Measurements from ENCODE around the gene ARSI.

DNA sequence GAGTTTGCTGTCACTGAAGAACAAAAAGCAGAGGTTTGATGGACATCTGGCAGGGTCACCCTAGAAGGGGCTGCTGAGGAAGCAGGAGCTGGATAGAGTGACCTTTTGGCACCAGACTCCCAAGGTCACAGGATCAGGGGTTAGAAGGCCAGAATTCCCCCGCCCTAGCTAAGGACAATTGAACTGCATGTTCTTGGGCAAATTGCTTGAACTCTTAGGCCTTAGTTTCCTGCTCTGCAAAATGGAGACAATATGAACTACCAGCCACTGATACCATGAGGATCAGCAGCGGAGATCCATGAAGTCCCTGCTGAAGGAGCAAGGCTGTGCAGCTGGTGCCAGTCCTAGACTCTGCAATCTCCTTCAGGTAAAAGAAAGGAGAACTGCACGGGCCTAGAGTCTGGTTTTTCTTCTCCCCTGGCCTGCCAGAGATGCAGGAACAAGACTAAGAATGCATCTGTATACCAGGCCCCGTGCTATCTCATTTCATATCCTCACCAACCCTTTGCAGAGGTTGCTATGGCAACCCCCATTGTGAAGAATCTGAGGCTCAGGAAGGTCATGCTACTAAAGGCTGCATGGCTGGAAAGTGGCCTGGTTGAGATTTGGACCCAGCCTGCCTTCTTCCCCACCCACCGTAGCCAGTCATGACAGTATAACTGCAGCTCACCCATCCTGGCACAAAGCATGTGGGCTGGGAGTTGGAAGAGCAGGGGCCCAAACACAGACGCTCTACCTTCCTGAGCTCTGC, 46.9 kb downstream of the ARSI start:
- no peak for TF ChIP-seq ZNF747 (CRISPR knock-in tag; IDR thresholded peaks at IDR 0.05; ENCODE audit: borderline replicate concordance)
- TF ChIP-seq ZNF121 (CRISPR knock-in tag; IDR thresholded peaks at IDR 0.05), result no peak
- TF ChIP-seq, protein P1, sequence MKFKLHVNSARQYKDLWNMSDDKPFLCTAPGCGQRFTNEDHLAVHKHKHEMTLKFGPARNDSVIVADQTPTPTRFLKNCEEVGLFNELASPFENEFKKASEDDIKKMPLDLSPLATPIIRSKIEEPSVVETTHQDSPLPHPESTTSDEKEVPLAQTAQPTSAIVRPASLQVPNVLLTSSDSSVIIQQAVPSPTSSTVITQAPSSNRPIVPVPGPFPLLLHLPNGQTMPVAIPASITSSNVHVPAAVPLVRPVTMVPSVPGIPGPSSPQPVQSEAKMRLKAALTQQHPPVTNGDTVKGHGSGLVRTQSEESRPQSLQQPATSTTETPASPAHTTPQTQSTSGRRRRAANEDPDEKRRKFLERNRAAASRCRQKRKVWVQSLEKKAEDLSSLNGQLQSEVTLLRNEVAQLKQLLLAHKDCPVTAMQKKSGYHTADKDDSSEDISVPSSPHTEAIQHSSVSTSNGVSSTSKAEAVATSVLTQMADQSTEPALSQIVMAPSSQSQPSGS (CRISPR knock-in tag; IDR thresholded peaks at IDR 0.05), result no peak
- TF ChIP-seq ZNF547 (CRISPR knock-in tag; IDR thresholded peaks at IDR 0.05), result no peak
